ENCODE measurements around the gene MAP4K5.
A peak's percentile ranks its signal among the peaks of the same experiment; 100 is the strongest.

- TF ChIP-seq POLR2AphosphoS5 (IDR thresholded peaks at IDR 0.05; ENCODE audit: low read depth, low read length) (no peak), POLR2A (IDR thresholded peaks at IDR 0.05; ENCODE audit: low read depth, low read length) (no peak), SPI1 (IDR thresholded peaks at IDR 0.05; ENCODE audit: low read depth, low read length) (peak; percentile 62), TAF1 (IDR thresholded peaks at IDR 0.05; ENCODE audit: low read depth, low read length) (no peak), PAX5 (IDR thresholded peaks at IDR 0.05; ENCODE audit: insufficient read depth, low read length, severe bottlenecking) (no peak)
Measured at GRCh38 chr14:50524060-50524459, 8.3 kb downstream of the MAP4K5 start.
